IMR-90 (cell line): ENCODE results near the gene CTRL. TPM values are rescaled to one million over a fixed set of nuclear protein-coding genes. Genes with fewer than 3 reads are reported as not detected.
A peak's percentile ranks its signal among the peaks of the same experiment; 100 is the strongest.

ENCODE experiments used
- ATAC-seq: fragments of 200-7000 bp; cut with Tn5 transposase; 2 replicates; pipeline ENCODE4 v1.9.1; 2020; ENCODE audit warnings: low read depth, mild to moderate bottlenecking, moderate library complexity
- BruUV-seq: library from RNA; stranded (reverse); fragments of 400-500 nt; replicated peaks from 2 replicates; lab custom pipeline; 2021; lab: Mats Ljungman, UMichigan
- CTCF ChIA-PET: fragments of 300-600 bp; formaldehyde crosslinking; extraction: SDS; loops from one replicate; lab custom pipeline; 2021; ENCODE audit warnings: antibody characterized with exemption; lab: Yijun Ruan, JAX
- POLR2A ChIA-PET: fragments of 300-600 bp; sonication (Branson Sonifier 250); formaldehyde crosslinking; loops from one replicate; lab custom pipeline; 2022; ENCODE audit warnings: antibody characterized with exemption; ENCODE audit not compliant: unreplicated experiment; lab: Charles Lee
- DNase-seq: peaks from one replicate; pipeline ENCODE4 v3.0.0; 2013
- H2AFZ ChIP-seq: replicated peaks from 2 replicates; pipeline ENCODE3; 2013; ENCODE audit warnings: low read length, mild to moderate bottlenecking; ENCODE audit not compliant: poor library complexity
- H2AK5ac ChIP-seq: 2 replicates; pipeline ENCODE4 v1.6.1; 2013; ENCODE audit warnings: low read depth, low read length, inconsistent platforms
- H2AK9ac ChIP-seq: replicated peaks from 2 replicates; pipeline ENCODE3; 2013; ENCODE audit warnings: mild to moderate bottlenecking, low read depth, low read length, moderate library complexity; ENCODE audit not compliant: poor library complexity
- H2BK120ac ChIP-seq: 2 replicates; pipeline ENCODE4 v1.6.1; 2013; ENCODE audit warnings: low read depth, low read length, inconsistent platforms
- H2BK15ac ChIP-seq: 3 replicates; pipeline ENCODE4 v1.6.1; 2013; ENCODE audit warnings: low read depth, low read length, inconsistent platforms
- H2BK20ac ChIP-seq: 2 replicates; pipeline ENCODE4 v1.6.1; 2013; ENCODE audit warnings: low read depth, mild to moderate bottlenecking, inconsistent platforms, low read length, moderate library complexity
- H2BK5ac ChIP-seq: 2 replicates; pipeline ENCODE4 v1.6.1; 2013; ENCODE audit warnings: mild to moderate bottlenecking, low read depth, low read length, inconsistent platforms; ENCODE audit not compliant: poor library complexity, severe bottlenecking
- H3K14ac ChIP-seq: replicated peaks from 2 replicates; pipeline ENCODE4 v1.6.1; 2013; ENCODE audit warnings: low read depth, low read length, inconsistent platforms
- H3K18ac ChIP-seq: 2 replicates; pipeline ENCODE4 v1.6.1; 2013; ENCODE audit warnings: low read depth, low read length, control low read depth
- H3K23ac ChIP-seq: 2 replicates; pipeline ENCODE4 v1.6.1; 2013; ENCODE audit warnings: low read depth, low read length, inconsistent platforms
- H3K27ac ChIP-seq: 2 replicates; pipeline ENCODE4 v1.5.1; 2013; ENCODE audit warnings: mild to moderate bottlenecking, control low read depth, low read length; ENCODE audit not compliant: insufficient read depth
- H3K27me3 ChIP-seq: 2 replicates; pipeline ENCODE4 v1.6.1; 2013; ENCODE audit warnings: low read length; ENCODE audit not compliant: control insufficient read depth, insufficient read depth
- H3K36me3 ChIP-seq: 2 replicates; pipeline ENCODE4 v1.6.1; 2013; ENCODE audit warnings: low read length, mixed read lengths; ENCODE audit not compliant: control insufficient read depth, insufficient read depth
- H3K4ac ChIP-seq: 2 replicates; pipeline ENCODE4 v1.6.1; 2013; ENCODE audit warnings: low read depth, low read length, inconsistent platforms
- H3K4me1 ChIP-seq: 2 replicates; pipeline ENCODE4 v1.6.1; 2013; ENCODE audit warnings: low read length, mixed read lengths; ENCODE audit not compliant: control insufficient read depth, insufficient read depth
- H3K4me2 ChIP-seq: 2 replicates; pipeline ENCODE4 v1.6.1; 2013; ENCODE audit warnings: low read depth, mild to moderate bottlenecking, control low read depth, low read length, moderate library complexity
- H3K4me3 ChIP-seq: 2 replicates; pipeline ENCODE4 v1.5.1; 2013; ENCODE audit warnings: low read depth, mild to moderate bottlenecking, control low read depth, low read length, moderate library complexity; ENCODE audit not compliant: insufficient read depth
- H3K56ac ChIP-seq: 2 replicates; pipeline ENCODE4 v1.6.1; 2013; ENCODE audit warnings: low read length, inconsistent platforms; ENCODE audit not compliant: insufficient read depth; ENCODE audit errors: extremely low read depth
- H3K79me1 ChIP-seq, 2 experiments: 2 replicates each; pipeline ENCODE4 v1.6.1; 2013; ENCODE audit warnings: low read length in 2 of 2, inconsistent platforms in 1 of 2, low read depth in 1 of 2
- H3K9ac ChIP-seq: 2 replicates; pipeline ENCODE4 v1.6.1; 2013; ENCODE audit warnings: low read depth, low read length, control low read depth
- H3K9me1 ChIP-seq: 2 replicates; pipeline ENCODE4 v1.6.1; 2013; ENCODE audit warnings: low read length, inconsistent platforms; ENCODE audit not compliant: insufficient read depth
- H3K9me3 ChIP-seq: 2 replicates; pipeline ENCODE4 v1.6.1; 2013; ENCODE audit warnings: low read length; ENCODE audit not compliant: control insufficient read depth, insufficient read depth
- H4K20me1 ChIP-seq: 2 replicates; pipeline ENCODE4 v1.6.1; 2013; ENCODE audit warnings: low read length, inconsistent platforms; ENCODE audit not compliant: insufficient read depth
- H4K5ac ChIP-seq: 2 replicates; pipeline ENCODE4 v1.6.1; 2013; ENCODE audit warnings: mild to moderate bottlenecking, low read depth, low read length, control low read depth
- H4K8ac ChIP-seq, 2 experiments: 2 replicates each; pipeline ENCODE4 v1.6.1; 2013; ENCODE audit warnings: low read depth in 2 of 2, low read length in 2 of 2, control low read depth in 1 of 2, inconsistent platforms in 1 of 2
- H4K91ac ChIP-seq: 2 replicates; pipeline ENCODE4 v1.6.1; 2013; ENCODE audit warnings: low read depth, low read length, inconsistent platforms; ENCODE audit not compliant: insufficient read depth
- FOS ChIP-seq: fragments of 150-350 bp; IDR thresholded peaks from 2 replicates; pipeline ENCODE4 v1.6.1; 2016; ENCODE audit warnings: low read depth, low read length
- MAFK ChIP-seq: IDR thresholded peaks from 2 replicates; pipeline ENCODE4 v1.6.1; 2012; ENCODE audit warnings: low read depth, low read length, improper control_type of control experiment
- RFX5 ChIP-seq: IDR thresholded peaks from 2 replicates; pipeline ENCODE4 v1.8.0; 2012; ENCODE audit warnings: low read depth, mild to moderate bottlenecking, low read length, moderate library complexity
- whole genome bisulfite sequencing, 2 experiments: methylation state at CpG; one replicate each; pipeline versions ENCODE4 v1.1.5 to v1.1.7; 2013; ENCODE audit warnings: missing lambda C conversion rate in 2 of 2; ENCODE audit not compliant: insufficient read length in 1 of 2; ENCODE audit errors: extremely low coverage in 2 of 2; 5-methylcytosine and 5-hydroxymethylcytosine counted together
- dilution Hi-C: fragments of 300-500 bp; cut with HindIII; formaldehyde crosslinking; loops from one replicate; pipeline ENCODE4 v1.14.3; 2018; ENCODE audit warnings: low sequenced_read_pairs; ENCODE audit not compliant: unreplicated experiment
- in situ Hi-C: fragments of 300-500 bp; cut with MboI; formaldehyde crosslinking; loops from 3 replicates; pipeline ENCODE4 v1.14.3; 2019; ENCODE audit warnings: low sequenced_read_pairs, inconsistent platforms, mixed read lengths
- intact Hi-C: fragments of 100-400 bp; cut with micrococcal nuclease; formaldehyde crosslinking; loops from 2 replicates; pipeline ENCODE4 v1.10.0; 2022
- polyA plus RNA-seq, 3 experiments: library from polyadenylated mRNA; depleted of rRNA; stranded (reverse); fragments of >200 nt; gene quantifications; 2 replicates each; pipeline ENCODE4 v1.2.3, GENCODE V29; 2012; ENCODE audit warnings: low replicate concordance in 1 of 3
- total RNA-seq: library from RNA; depleted of rRNA; stranded (reverse); fragments of >200 nt; gene quantifications from 2 replicates; pipeline ENCODE4 v1.2.3, GENCODE V29; 2012
- TF ChIP-seq, protein P1 (sequence below): fragments of 150-350 bp; IDR thresholded peaks from 2 replicates; pipeline ENCODE4 v1.6.1; 2016; ENCODE audit warnings: low read depth, mild to moderate bottlenecking, low read length, moderate library complexity, borderline replicate concordance

The CTRL gene
- total and polyA plus RNA-seq, 2 of the 4 experiments (the other 2 are of a cell fraction) = 0.18 to 1.1 TPM

DNA sequence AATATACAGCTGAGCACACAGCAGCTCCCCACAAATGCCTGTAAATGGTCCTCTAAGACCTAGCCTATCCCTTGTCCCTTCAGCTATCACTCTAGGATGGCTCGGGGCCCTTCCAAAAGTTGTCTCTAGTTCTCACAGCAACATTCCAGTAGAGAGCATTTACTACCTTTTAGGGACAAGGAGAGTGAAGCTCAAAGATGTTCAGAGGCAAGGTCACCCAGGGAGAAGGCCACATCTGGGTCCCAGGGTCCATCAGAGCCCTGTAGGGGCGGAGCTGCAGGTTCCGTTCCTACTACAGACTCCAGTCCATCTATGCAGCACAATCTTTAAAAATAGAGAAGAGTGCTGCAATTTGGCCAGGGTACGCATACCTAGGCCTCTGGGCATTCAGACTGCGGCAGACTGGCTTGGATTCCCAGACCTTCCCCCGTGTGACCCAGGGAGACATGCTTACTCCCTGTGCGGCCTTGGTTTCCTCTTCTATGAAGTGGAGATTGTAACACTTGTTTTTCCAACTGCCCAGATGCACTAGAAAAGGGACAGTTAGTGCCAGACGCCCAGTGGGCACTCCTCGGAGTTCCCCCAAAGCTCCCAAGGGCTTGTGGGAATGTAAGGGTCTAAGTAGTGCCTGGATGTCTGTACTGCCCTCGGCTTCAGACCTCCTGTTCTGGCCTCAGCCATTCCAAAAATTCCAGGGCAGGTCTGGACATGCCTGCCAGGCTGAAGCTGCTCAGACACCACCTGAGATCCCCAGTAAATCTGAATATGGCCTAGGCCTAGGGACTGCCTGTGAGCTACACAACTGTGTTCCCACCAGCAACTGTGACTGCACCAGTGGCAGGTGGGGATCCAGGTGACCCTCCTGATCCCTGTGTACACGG, 34.2 kb upstream of the CTRL start:
- peak overlapping the region; percentile 98 for H3K23ac ChIP-seq
- H3K27me3 ChIP-seq = no peaks in the 10 kb centered on the region
- peaks cover 68% of the 10 kb centered on the region for H4K20me1 ChIP-seq
- H3K4me1 ChIP-seq = peaks cover 39% of the 10 kb centered on the region
- peak overlapping the region; percentile 92 for H2BK5ac ChIP-seq
- peak overlapping the region; percentile 100 for H3K4me3 ChIP-seq
- peak overlapping the region; percentile 100 for H2AK9ac ChIP-seq
- H3K18ac ChIP-seq = peak overlapping the region; percentile 53
- dilution Hi-C loops (no loop called here), in situ Hi-C loops (no loop called here), intact Hi-C loops (loop anchor here (10.0 kb wide), 1 partner anchor 259 kb away; no protein-coding TSS in a partner anchor)
- no peak for TF ChIP-seq FOS
- TF ChIP-seq RFX5 = no peak
- TF ChIP-seq, protein P1, sequence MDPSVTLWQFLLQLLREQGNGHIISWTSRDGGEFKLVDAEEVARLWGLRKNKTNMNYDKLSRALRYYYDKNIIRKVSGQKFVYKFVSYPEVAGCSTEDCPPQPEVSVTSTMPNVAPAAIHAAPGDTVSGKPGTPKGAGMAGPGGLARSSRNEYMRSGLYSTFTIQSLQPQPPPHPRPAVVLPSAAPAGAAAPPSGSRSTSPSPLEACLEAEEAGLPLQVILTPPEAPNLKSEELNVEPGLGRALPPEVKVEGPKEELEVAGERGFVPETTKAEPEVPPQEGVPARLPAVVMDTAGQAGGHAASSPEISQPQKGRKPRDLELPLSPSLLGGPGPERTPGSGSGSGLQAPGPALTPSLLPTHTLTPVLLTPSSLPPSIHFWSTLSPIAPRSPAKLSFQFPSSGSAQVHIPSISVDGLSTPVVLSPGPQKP = no peak
- no peak for TF ChIP-seq MAFK
- H3K36me3 ChIP-seq = peaks cover 37% of the 10 kb centered on the region
- no peak for ATAC-seq
- ChIA-PET POLR2A (interaction anchor here (0.5 kb wide), 1 partner anchor 19 kb away, joined by 3 read pairs; no protein-coding TSS in a partner anchor), CTCF (interaction anchor here (0.7 kb wide), 1 partner anchor 149 kb away, joined by 3 read pairs; no protein-coding TSS in a partner anchor)
- 40% methylated on average over 1 of the region's 11 CpGs; no CpG with 5 or more reads in 1 of the 2 experiments for WGBS, 2 experiments
- H4K8ac ChIP-seq = peak overlapping the region; percentile 33 to 78; a peak in 3 of 4 replicates
- H3K56ac ChIP-seq = peak overlapping the region; percentile 14; the same call in 1 of the 2 replicates
- H2BK120ac ChIP-seq = peak overlapping the region; percentile 78
- no peak for DNase-seq
- peak overlapping the region; percentile 99; the same call in 1 of the 2 replicates for H2AK5ac ChIP-seq
- H2BK15ac ChIP-seq = peak overlapping the region; percentile 2; the same call in 1 of the 3 replicates
- H3K4me2 ChIP-seq = peak overlapping the region; percentile 93
- H3K9ac ChIP-seq = peak overlapping the region; percentile 100
- H3K9me1 ChIP-seq = peaks cover 47% of the 10 kb centered on the region
- H4K91ac ChIP-seq = peak overlapping the region; percentile 95
- H2AFZ ChIP-seq = peak overlapping the region; percentile 57
- peak overlapping the region; percentile 95 for H3K14ac ChIP-seq
- H3K27ac ChIP-seq = peak overlapping the region; percentile 99
- BruUV-seq = no TSS peak
- H3K9me3 ChIP-seq = no peaks in the 10 kb centered on the region
- peak overlapping the region; percentile 43; the same call in 1 of the 2 replicates for H2BK20ac ChIP-seq
- H4K5ac ChIP-seq = peak overlapping the region; percentile 79
- peak overlapping the region; percentile 99 for H3K4ac ChIP-seq
- H3K79me1 ChIP-seq = peaks cover 24 to 74% of the 10 kb centered on the region in 2 experiments
